Endothelial cell of umbilical vein (primary cell): Measurements from ENCODE around the gene MCF2L.

Experiments
- CTCF ChIP-seq, 2 donors: IDR thresholded peaks; 1 replicate in 1 of 2; 2 replicates in 1 of 2; pipeline ENCODE4 v1.5.1; 2011; ENCODE audit warnings: low read length in 2 of 2, mild to moderate bottlenecking in 2 of 2, moderate library complexity in 2 of 2, control low read depth in 1 of 2, inconsistent platforms in 1 of 2, low read depth in 1 of 2; ENCODE audit not compliant: insufficient read depth in 1 of 2; ENCODE audit errors: extremely low read depth in 1 of 2
- EZH2 ChIP-seq: IDR thresholded peaks from 2 replicates; pipeline ENCODE4 v1.6.1; 2012; ENCODE audit warnings: borderline replicate concordance, low read depth, mild to moderate bottlenecking, moderate library complexity, low read length, inconsistent platforms; ENCODE audit not compliant: severe bottlenecking
- FOS ChIP-seq: IDR thresholded peaks from 2 replicates; pipeline ENCODE4 v1.6.1; 2011; ENCODE audit warnings: mild to moderate bottlenecking, low read length, moderate library complexity, borderline replicate concordance; ENCODE audit not compliant: insufficient read depth
- JUN ChIP-seq: IDR thresholded peaks from 2 replicates; pipeline ENCODE4 v1.6.1; 2011; ENCODE audit warnings: borderline replicate concordance, low read depth; ENCODE audit not compliant: insufficient read length, insufficient read depth
- MAX ChIP-seq: IDR thresholded peaks from 2 replicates; pipeline ENCODE4 v1.6.1; 2011; ENCODE audit not compliant: insufficient read depth, insufficient read length
- POLR2A ChIP-seq: IDR thresholded peaks from 2 replicates; pipeline ENCODE4 v1.6.1; 2012; ENCODE audit warnings: low read depth, mild to moderate bottlenecking, control low read depth, low read length
- POLR2AphosphoS5 ChIP-seq: IDR thresholded peaks from 2 replicates; pipeline ENCODE4 v1.6.1; 2012; ENCODE audit warnings: low read depth, mild to moderate bottlenecking, control low read depth, low read length, moderate library complexity; ENCODE audit not compliant: insufficient read depth

GRCh38 chr13:112985803-112986408, 16.9 kb downstream of the MCF2L start:
- TF ChIP-seq POLR2A: no peak
- no peak for TF ChIP-seq CTCF (IDR thresholded peaks at IDR 0.05; ENCODE audit: extremely low read depth in 1 of 2, insufficient read depth in 1 of 2, low read depth in 1 of 2, low read length in 2 of 2)
- TF ChIP-seq JUN: no peak
- no peak for TF ChIP-seq POLR2AphosphoS5
- TF ChIP-seq EZH2: no peak
- TF ChIP-seq FOS: no peak
- TF ChIP-seq MAX: no peak
